Mammary epithelial cell (primary cell): ENCODE results near the gene COL6A1.

Experiments
- EZH2 ChIP-seq: IDR thresholded peaks from 2 replicates; pipeline ENCODE4 v1.6.1; 2012; ENCODE audit warnings: low read length, inconsistent platforms, borderline replicate concordance
- TF ChIP-seq, protein P1 (sequence below), 2 donors: IDR thresholded peaks in 1 of 2; conservative IDR thresholded peaks in 1 of 2; 2 replicates each; pipeline ENCODE4 v1.5.1; 2011 to 2012; ENCODE audit warnings: inconsistent platforms in 2 of 2, low read length in 2 of 2, mild to moderate bottlenecking in 2 of 2, control low read depth in 1 of 2, low read depth in 1 of 2; ENCODE audit not compliant: insufficient read depth in 1 of 2; ENCODE audit errors: extremely low read depth in 1 of 2

- TF ChIP-seq, protein P1, sequence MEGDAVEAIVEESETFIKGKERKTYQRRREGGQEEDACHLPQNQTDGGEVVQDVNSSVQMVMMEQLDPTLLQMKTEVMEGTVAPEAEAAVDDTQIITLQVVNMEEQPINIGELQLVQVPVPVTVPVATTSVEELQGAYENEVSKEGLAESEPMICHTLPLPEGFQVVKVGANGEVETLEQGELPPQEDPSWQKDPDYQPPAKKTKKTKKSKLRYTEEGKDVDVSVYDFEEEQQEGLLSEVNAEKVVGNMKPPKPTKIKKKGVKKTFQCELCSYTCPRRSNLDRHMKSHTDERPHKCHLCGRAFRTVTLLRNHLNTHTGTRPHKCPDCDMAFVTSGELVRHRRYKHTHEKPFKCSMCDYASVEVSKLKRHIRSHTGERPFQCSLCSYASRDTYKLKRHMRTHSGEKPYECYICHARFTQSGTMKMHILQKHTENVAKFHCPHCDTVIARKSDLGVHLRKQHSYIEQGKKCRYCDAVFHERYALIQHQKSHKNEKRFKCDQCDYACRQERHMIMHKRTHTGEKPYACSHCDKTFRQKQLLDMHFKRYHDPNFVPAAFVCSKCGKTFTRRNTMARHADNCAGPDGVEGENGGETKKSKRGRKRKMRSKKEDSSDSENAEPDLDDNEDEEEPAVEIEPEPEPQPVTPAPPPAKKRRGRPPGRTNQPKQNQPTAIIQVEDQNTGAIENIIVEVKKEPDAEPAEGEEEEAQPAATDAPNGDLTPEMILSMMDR (conservative IDR thresholded peaks at IDR 0.05 in 1 of 2, IDR thresholded peaks at IDR 0.05 in 1 of 2; ENCODE audit: extremely low read depth in 1 of 2, insufficient read depth in 1 of 2, low read depth in 1 of 2, low read length in 2 of 2) = no peak
- no peak for TF ChIP-seq EZH2
Measured at GRCh38 chr21:45954261-45954660, 27.3 kb upstream of the COL6A1 start.
